ENCODE measurements around the gene FHDC1. TPM values are rescaled to one million over a fixed set of nuclear protein-coding genes. Genes with fewer than 3 reads are reported as not detected.

Gene FHDC1
- total RNA-seq, 2 donors from 2014 or later: 1.2 to 2.4 TPM

GRCh38 chr4:152997288-152997687 lies 61.2 kb downstream of the FHDC1 start:
- no peak for DNase-seq (ENCODE audit: low spot score)
- intact Hi-C loops (cut with DNase I): no loop called here

- intact Hi-C loops (cut with DNase I): no loop called here
- DNase-seq (ENCODE audit: low spot score): no peak
Measured at GRCh38 chr4:152997771-152998487, 61.8 kb downstream of the FHDC1 start.

- intact Hi-C loops (cut with DNase I): no loop called here
- DNase-seq (ENCODE audit: low spot score): no peak
Measured at GRCh38 chr4:152998861-152999260, 62.7 kb downstream of the FHDC1 start.

- DNase-seq (ENCODE audit: low spot score): no peak
- intact Hi-C loops (cut with DNase I): no loop called here
Measured at GRCh38 chr4:152999346-153000075, 63.4 kb downstream of the FHDC1 start.

- intact Hi-C loops (cut with DNase I): no loop called here
- no peak for DNase-seq (ENCODE audit: low spot score)
Measured at GRCh38 chr4:153000076-153000420, 63.9 kb downstream of the FHDC1 start.

- no peak for DNase-seq (ENCODE audit: low spot score)
- intact Hi-C loops (cut with DNase I): no loop called here
Measured at GRCh38 chr4:153001626-153002025, 65.5 kb downstream of the FHDC1 start.

- no peak for DNase-seq (ENCODE audit: low spot score)
- intact Hi-C loops (cut with DNase I): no loop called here
Measured at GRCh38 chr4:153002110-153002509, 66.0 kb downstream of the FHDC1 start.

GRCh38 chr4:153004081-153004850 lies 68.1 kb downstream of the FHDC1 start:
- intact Hi-C loops (cut with DNase I): no loop called here
- DNase-seq (ENCODE audit: low spot score): no peak

GRCh38 chr4:153005899-153006381 lies 69.8 kb downstream of the FHDC1 start:
- DNase-seq (ENCODE audit: low spot score): no peak
- intact Hi-C loops (cut with DNase I): no loop called here

- no peak for DNase-seq (ENCODE audit: low spot score)
- intact Hi-C loops (cut with DNase I): no loop called here
Measured at GRCh38 chr4:153008578-153009199, 72.6 kb downstream of the FHDC1 start.

- intact Hi-C loops (cut with DNase I): no loop called here
- no peak for DNase-seq (ENCODE audit: low spot score)
Measured at GRCh38 chr4:153010146-153010545, 74.0 kb downstream of the FHDC1 start.

GRCh38 chr4:153013202-153013977 lies 77.3 kb downstream of the FHDC1 start:
- intact Hi-C loops (cut with DNase I): no loop called here
- DNase-seq (ENCODE audit: low spot score): no peak

- intact Hi-C loops (cut with DNase I): no loop called here
Measured at GRCh38 chr4:153014460-153014859, 78.3 kb downstream of the FHDC1 start.

GRCh38 chr4:153016592-153016991 lies 80.5 kb downstream of the FHDC1 start:
- no peak for DNase-seq (ENCODE audit: low spot score)
- intact Hi-C loops (cut with DNase I): no loop called here

More at GRCh38 chr4:153014460-153014859, 78.3 kb downstream of the FHDC1 start:
- DNase-seq (ENCODE audit: low spot score): no peak

- DNase-seq (ENCODE audit: low spot score): no peak
- intact Hi-C loops (cut with DNase I): no loop called here
Measured at GRCh38 chr4:153018031-153018430, 81.9 kb downstream of the FHDC1 start.

- DNase-seq (ENCODE audit: low spot score): no peak
- intact Hi-C loops (cut with DNase I): no loop called here
Measured at GRCh38 chr4:153018684-153019083, 82.6 kb downstream of the FHDC1 start.

- no peak for DNase-seq (ENCODE audit: low spot score)
- intact Hi-C loops (cut with DNase I): no loop called here
Measured at GRCh38 chr4:153019906-153020305, 83.8 kb downstream of the FHDC1 start.

- DNase-seq (ENCODE audit: low spot score): no peak
Measured at GRCh38 chr4:153020457-153020856, 84.3 kb downstream of the FHDC1 start.

GRCh38 chr4:153021276-153021675 lies 85.2 kb downstream of the FHDC1 start:
- intact Hi-C loops (cut with DNase I): no loop called here
- no peak for DNase-seq (ENCODE audit: low spot score)

More at GRCh38 chr4:153020457-153020856, 84.3 kb downstream of the FHDC1 start:
- intact Hi-C loops (cut with DNase I): no loop called here

Measured in posterior vena cava (tissue), 2 donors.